ENCODE results near the gene SRXN1. TPM values are rescaled to one million over a fixed set of nuclear protein-coding genes. Genes with fewer than 3 reads are reported as not detected.

Gene SRXN1
- total and polyA plus RNA-seq, 2 donors from 2014 or later = 17.4 to 51.1 TPM

DNA sequence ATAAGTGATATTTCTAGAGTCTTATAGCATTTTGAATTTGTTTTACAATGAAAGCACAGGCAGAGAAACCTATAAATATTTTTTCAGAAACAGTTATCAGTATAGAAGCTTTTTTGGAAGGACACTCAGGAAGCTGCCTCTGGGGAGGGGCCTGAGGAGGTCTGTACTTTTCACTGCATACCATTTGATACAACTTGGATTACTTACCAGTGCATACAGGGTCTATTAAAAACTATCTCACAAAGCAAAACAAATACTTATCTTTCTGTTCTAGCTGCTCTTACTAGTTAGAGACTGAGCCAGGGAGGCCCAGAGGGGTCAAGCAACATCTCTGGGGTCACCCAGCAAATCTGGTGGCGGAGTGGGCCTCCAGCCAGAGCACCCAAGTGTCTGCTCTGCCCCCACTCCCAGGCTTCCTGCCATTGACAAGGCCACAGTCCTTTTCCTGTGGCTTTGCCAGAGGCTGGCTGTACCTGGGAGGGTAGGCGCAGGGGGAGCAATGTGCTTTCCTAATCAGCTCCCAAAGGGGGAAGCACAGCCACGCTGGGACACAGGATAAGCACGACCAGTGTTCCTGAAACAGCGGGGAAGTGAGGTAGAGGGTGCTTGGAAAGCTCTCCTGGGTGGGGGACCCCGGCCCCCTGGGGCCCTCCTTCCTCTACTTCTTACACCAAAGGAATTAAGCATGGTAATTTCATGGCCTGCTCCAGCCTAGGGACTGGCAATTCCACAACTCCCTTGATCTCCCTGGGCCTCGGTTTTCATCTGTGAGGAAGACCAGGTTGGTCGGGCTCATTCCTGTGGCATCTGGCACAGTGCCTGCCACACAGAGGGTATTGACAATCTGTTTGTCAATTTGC, 50.7 kb downstream of the SRXN1 start:
- TF ChIP-seq CTCF (IDR thresholded peaks at IDR 0.05; ENCODE audit: borderline replicate concordance, extremely low read depth, insufficient read depth) = no peak
- intact Hi-C loops (cut with DNase I) = no loop called here
- H3K9ac ChIP-seq (ENCODE audit: low read length in 3 of 3) = no peak overlapping the region
- FAIRE-seq (no peak), DNase-seq (no peak)
- H3K27me3 ChIP-seq (ENCODE audit: control insufficient read depth, insufficient read depth, low read length) = no peaks in the 10 kb centered on the region
- no peak overlapping the region for H3K27ac ChIP-seq (ENCODE audit: low read depth in 2 of 2, low read length in 2 of 2)
- H3K4me1 ChIP-seq (ENCODE audit: control insufficient read depth in 2 of 3, insufficient read depth in 2 of 3, low read depth in 1 of 3, low read length in 3 of 3) = peaks cover 0 to 2% (median 0%) of the 10 kb centered on the region in 3 donors
- H3K4me3 ChIP-seq (ENCODE audit: low read length in 3 of 3) = no peak overlapping the region
- no peaks in the 10 kb centered on the region for H3K36me3 ChIP-seq (ENCODE audit: control insufficient read depth in 2 of 3, insufficient read depth in 3 of 3, low read length in 3 of 3)
- no peaks in the 10 kb centered on the region for H3K9me3 ChIP-seq (ENCODE audit: control insufficient read depth in 2 of 3, insufficient read depth in 1 of 3, low read length in 3 of 3)

DNA sequence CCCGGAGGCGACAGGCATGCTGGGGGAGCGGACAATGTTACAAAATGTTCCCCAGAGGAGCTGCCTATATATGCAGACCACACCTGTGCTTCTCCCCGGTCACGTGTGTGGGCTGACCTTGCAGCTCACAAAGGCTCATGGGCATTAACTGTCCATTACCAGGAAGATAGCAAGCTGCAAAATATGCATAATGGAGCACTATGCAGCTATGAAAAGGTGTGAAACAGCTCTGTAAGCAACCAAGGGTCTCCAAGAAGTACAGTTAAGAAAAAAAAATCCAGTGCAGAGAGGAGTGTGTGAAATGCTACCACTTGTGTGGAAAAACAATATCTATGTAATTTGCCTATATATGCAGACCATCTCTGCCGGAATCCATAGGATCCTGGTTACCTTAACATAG, 52.3 kb downstream of the SRXN1 start:
- no peaks in the 10 kb centered on the region for H3K27me3 ChIP-seq (ENCODE audit: control insufficient read depth, insufficient read depth, low read length)
- no peak for TF ChIP-seq CTCF (IDR thresholded peaks at IDR 0.05; ENCODE audit: borderline replicate concordance, extremely low read depth, insufficient read depth)
- no peak overlapping the region for H3K4me3 ChIP-seq (ENCODE audit: low read length in 3 of 3)
- intact Hi-C loops (cut with DNase I) = no loop called here
- DNase-seq = no peak
- no peak overlapping the region for H3K27ac ChIP-seq (ENCODE audit: low read depth in 2 of 2, low read length in 2 of 2)
- H3K9me3 ChIP-seq (ENCODE audit: control insufficient read depth in 2 of 3, insufficient read depth in 1 of 3, low read length in 3 of 3) = no peaks in the 10 kb centered on the region
- H3K9ac ChIP-seq (ENCODE audit: low read length in 3 of 3) = no peak overlapping the region
- FAIRE-seq = no peak
- peaks cover 0 to 2% (median 0%) of the 10 kb centered on the region in 3 donors for H3K4me1 ChIP-seq (ENCODE audit: control insufficient read depth in 2 of 3, insufficient read depth in 2 of 3, low read depth in 1 of 3, low read length in 3 of 3)
- H3K36me3 ChIP-seq (ENCODE audit: control insufficient read depth in 2 of 3, insufficient read depth in 3 of 3, low read length in 3 of 3) = no peaks in the 10 kb centered on the region

DNA sequence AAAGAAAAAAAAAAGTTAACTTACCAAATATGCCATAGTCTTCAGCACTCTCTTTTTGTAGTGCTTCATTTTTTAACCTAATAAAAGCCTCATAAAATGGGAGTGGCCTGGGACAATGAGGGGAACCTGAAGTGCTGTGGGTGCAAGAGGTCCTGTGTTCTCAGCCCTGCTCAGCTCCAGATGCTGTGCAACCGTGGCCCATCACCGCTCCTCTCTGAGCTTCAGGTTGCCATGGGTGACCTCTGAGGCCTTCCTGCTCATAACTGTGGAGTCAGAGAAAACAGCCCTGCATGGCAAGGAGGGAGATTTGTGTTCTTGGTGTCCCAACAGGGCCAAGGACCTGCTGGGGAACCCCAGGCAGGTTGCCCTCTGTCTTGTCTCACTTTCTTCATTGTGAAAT, 52.9 kb downstream of the SRXN1 start:
- Histone ChIP-seq H3K4me3 (ENCODE audit: low read length in 3 of 3) (no peak overlapping the region), H3K9me3 (ENCODE audit: control insufficient read depth in 2 of 3, insufficient read depth in 1 of 3, low read length in 3 of 3) (no peaks in the 10 kb centered on the region), H3K27ac (ENCODE audit: low read depth in 2 of 2, low read length in 2 of 2) (no peak overlapping the region), H3K27me3 (ENCODE audit: control insufficient read depth, insufficient read depth, low read length) (no peaks in the 10 kb centered on the region), H3K36me3 (ENCODE audit: control insufficient read depth in 2 of 3, insufficient read depth in 3 of 3, low read length in 3 of 3) (no peaks in the 10 kb centered on the region), H3K9ac (ENCODE audit: low read length in 3 of 3) (no peak overlapping the region), H3K4me1 (ENCODE audit: control insufficient read depth in 2 of 3, insufficient read depth in 2 of 3, low read depth in 1 of 3, low read length in 3 of 3) (peaks cover 0 to 2% (median 0%) of the 10 kb centered on the region in 3 donors)
- no peak for TF ChIP-seq CTCF (IDR thresholded peaks at IDR 0.05; ENCODE audit: borderline replicate concordance, extremely low read depth, insufficient read depth)
- no peak for DNase-seq
- intact Hi-C loops (cut with DNase I) = no loop called here
- no peak for FAIRE-seq
